Transverse colon (tissue), 3 donors: Measurements from ENCODE around the gene AEBP2.

Source experiments
- POLR2A ChIP-seq: fragments of 450-650 bp; IDR thresholded peaks from one replicate; pipeline ENCODE4 v1.6.1; 2016; ENCODE audit warnings: antibody characterized with exemption, mild to moderate bottlenecking, moderate library complexity
- TF ChIP-seq, protein P1 (sequence below), 5 experiments: fragments of 200-600 bp in 3 of 5; fragments of 450-650 bp in 2 of 5; sonication (generic) in 3 of 5; IDR thresholded peaks; 1 replicate in 2 of 5; 2 replicates in 3 of 5; pipeline ENCODE4 v1.5.1; 2016 to 2017; ENCODE audit warnings: antibody characterized with exemption in 5 of 5, inconsistent platforms in 3 of 5, mild to moderate bottlenecking in 2 of 5, moderate library complexity in 1 of 5

DNA sequence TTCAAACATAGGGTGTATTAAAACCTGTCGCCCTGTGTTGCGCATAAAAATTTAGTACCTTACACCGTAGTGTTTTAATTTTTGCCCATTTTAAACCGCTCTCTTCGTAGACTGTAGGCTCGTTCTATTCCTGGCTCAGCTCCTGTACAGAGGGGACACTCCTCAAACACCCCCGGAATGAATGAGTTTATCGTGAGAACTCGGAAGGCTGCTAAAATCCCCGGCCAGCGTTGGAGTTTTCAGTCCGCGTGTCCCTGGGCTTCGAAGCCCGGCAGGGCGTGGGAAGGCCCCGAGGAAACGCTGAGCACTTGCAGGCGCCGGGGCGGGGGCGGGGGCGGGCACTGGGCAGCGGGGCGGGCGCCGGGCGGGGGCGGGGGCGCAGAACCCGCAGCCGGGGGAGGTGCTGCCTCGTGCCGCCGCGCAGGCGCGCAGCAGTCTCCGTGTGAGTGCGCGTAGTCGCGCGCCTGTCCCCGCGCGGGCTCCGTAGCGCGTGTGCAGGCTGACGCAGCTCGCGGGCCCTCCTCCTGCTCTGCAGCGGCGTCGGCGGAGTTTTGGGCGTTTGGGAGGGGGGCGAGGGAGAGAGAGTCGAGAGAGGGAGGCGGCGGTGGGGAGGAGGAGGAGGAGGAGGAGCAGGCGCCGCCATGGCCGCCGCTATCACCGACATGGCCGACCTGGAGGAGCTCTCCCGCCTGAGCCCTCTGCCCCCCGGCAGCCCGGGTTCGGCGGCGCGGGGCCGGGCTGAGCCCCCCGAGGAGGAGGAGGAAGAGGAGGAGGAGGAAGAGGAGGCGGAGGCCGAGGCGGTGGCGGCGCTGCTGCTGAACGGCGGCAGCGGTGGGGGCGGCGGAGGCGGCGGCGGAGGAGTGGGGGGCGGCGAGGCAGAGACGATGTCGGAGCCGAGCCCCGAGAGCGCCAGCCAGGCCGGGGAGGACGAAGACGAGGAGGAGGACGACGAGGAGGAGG, at the start of gene AEBP2:
- peak; percentile 77 for TF ChIP-seq POLR2A
- TF ChIP-seq, protein P1, sequence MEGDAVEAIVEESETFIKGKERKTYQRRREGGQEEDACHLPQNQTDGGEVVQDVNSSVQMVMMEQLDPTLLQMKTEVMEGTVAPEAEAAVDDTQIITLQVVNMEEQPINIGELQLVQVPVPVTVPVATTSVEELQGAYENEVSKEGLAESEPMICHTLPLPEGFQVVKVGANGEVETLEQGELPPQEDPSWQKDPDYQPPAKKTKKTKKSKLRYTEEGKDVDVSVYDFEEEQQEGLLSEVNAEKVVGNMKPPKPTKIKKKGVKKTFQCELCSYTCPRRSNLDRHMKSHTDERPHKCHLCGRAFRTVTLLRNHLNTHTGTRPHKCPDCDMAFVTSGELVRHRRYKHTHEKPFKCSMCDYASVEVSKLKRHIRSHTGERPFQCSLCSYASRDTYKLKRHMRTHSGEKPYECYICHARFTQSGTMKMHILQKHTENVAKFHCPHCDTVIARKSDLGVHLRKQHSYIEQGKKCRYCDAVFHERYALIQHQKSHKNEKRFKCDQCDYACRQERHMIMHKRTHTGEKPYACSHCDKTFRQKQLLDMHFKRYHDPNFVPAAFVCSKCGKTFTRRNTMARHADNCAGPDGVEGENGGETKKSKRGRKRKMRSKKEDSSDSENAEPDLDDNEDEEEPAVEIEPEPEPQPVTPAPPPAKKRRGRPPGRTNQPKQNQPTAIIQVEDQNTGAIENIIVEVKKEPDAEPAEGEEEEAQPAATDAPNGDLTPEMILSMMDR (IDR thresholded peaks at IDR 0.05), result no peak
